Nephron (organoid): Measurements from ENCODE around the gene SCAMP5.

ENCODE experiments used
- H3K27ac Mint-ChIP-seq, 3 experiments: 2 replicates each; pipeline ENCODE4 v1.8.0; 2020; ENCODE audit warnings: mixed read lengths in 3 of 3, mild to moderate bottlenecking in 2 of 3, moderate library complexity in 1 of 3
- H3K27me3 Mint-ChIP-seq: 2 replicates; pipeline ENCODE4 v1.8.0; 2021; ENCODE audit warnings: low read depth, mild to moderate bottlenecking, moderate library complexity, mixed read lengths
- H3K36me3 Mint-ChIP-seq: 2 replicates; pipeline ENCODE4 v1.8.0; 2020; ENCODE audit warnings: low read depth, mixed read lengths
- H3K4me1 Mint-ChIP-seq: 2 replicates; pipeline ENCODE4 v1.8.0; 2020; ENCODE audit warnings: mixed read lengths
- H3K4me3 Mint-ChIP-seq, 3 experiments: 2 replicates each; pipeline ENCODE4 v1.8.0; 2020; ENCODE audit warnings: mild to moderate bottlenecking in 3 of 3, mixed read lengths in 3 of 3, moderate library complexity in 2 of 3
- H3K9me3 Mint-ChIP-seq: 2 replicates; pipeline ENCODE4 v1.8.0; 2020; ENCODE audit warnings: mixed read lengths
- TF ChIP-seq, protein P1 (sequence below), 3 experiments: fragments of 200-600 bp; sonication (generic); IDR thresholded peaks; one replicate each; pipeline ENCODE4 v1.5.0; 2021; ENCODE audit warnings: antibody characterized with exemption in 3 of 3; ENCODE audit not compliant: unreplicated experiment in 3 of 3

Gene SCAMP5

GRCh38 chr15:75063889-75064288 is 68.5 kb downstream of the SCAMP5 start:
- H3K27ac Mint-ChIP-seq: peak overlapping the region; percentile 84 to 92 (median 90)
- peaks cover 14% of the 10 kb centered on the region for H3K36me3 Mint-ChIP-seq

DNA sequence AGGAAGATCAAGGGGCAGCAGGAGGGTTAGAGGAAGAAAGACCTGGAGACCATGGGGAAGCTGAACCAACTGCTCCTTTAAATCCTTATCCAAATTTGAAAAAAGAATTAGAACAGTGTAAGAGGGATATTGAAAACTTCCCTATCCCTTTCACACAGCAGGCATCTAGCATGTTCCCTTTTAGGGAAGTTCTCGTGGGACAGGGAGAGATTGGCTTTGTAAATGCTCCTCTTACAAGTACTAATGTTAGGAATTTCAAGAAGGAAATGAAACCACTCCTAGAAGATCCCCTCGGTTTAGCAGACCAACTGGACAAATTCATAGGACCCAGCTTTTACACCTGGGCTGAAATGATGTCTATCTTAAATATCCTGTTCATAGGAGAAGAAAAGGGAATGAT is 69.5 kb downstream of the SCAMP5 start:
- Mint-ChIP-seq H3K36me3 (peaks cover 19% of the 10 kb centered on the region), H3K4me3 (no peak overlapping the region), H3K27me3 (no peaks in the 10 kb centered on the region), H3K4me1 (peaks cover 42% of the 10 kb centered on the region), H3K9me3 (peaks cover 27% of the 10 kb centered on the region), H3K27ac (peak overlapping the region; percentile 84 to 92 (median 90))
- TF ChIP-seq, protein P1, sequence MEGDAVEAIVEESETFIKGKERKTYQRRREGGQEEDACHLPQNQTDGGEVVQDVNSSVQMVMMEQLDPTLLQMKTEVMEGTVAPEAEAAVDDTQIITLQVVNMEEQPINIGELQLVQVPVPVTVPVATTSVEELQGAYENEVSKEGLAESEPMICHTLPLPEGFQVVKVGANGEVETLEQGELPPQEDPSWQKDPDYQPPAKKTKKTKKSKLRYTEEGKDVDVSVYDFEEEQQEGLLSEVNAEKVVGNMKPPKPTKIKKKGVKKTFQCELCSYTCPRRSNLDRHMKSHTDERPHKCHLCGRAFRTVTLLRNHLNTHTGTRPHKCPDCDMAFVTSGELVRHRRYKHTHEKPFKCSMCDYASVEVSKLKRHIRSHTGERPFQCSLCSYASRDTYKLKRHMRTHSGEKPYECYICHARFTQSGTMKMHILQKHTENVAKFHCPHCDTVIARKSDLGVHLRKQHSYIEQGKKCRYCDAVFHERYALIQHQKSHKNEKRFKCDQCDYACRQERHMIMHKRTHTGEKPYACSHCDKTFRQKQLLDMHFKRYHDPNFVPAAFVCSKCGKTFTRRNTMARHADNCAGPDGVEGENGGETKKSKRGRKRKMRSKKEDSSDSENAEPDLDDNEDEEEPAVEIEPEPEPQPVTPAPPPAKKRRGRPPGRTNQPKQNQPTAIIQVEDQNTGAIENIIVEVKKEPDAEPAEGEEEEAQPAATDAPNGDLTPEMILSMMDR (IDR thresholded peaks at IDR 0.05; ENCODE audit: unreplicated experiment in 3 of 3): no peak

More at GRCh38 chr15:75063889-75064288, 68.5 kb downstream of the SCAMP5 start:
- peaks cover 27% of the 10 kb centered on the region for H3K9me3 Mint-ChIP-seq
- TF ChIP-seq, protein P1 (IDR thresholded peaks at IDR 0.05; ENCODE audit: unreplicated experiment in 3 of 3): no peak
- H3K27me3 Mint-ChIP-seq: no peaks in the 10 kb centered on the region
- peaks cover 42% of the 10 kb centered on the region for H3K4me1 Mint-ChIP-seq
- no peak overlapping the region for H3K4me3 Mint-ChIP-seq

- H3K4me3 Mint-ChIP-seq: peak overlapping the region in 2 of 3 experiments; percentile 2 to 3
Observed at GRCh38 chr15:75065467-75065850, 70.1 kb downstream of the SCAMP5 start.

GRCh38 chr15:75065851-75066509 is 70.6 kb downstream of the SCAMP5 start:
- peaks cover 19% of the 10 kb centered on the region for H3K36me3 Mint-ChIP-seq
- H3K9me3 Mint-ChIP-seq: peaks cover 27% of the 10 kb centered on the region
- H3K4me3 Mint-ChIP-seq: peak overlapping the region in 2 of 3 experiments; percentile 2 to 3
- H3K4me1 Mint-ChIP-seq: peaks cover 42% of the 10 kb centered on the region
- H3K27ac Mint-ChIP-seq: peak overlapping the region; percentile 84 to 92 (median 90)
- no peaks in the 10 kb centered on the region for H3K27me3 Mint-ChIP-seq
- TF ChIP-seq, protein P1 (IDR thresholded peaks at IDR 0.05; ENCODE audit: unreplicated experiment in 3 of 3): no peak

More at GRCh38 chr15:75065467-75065850, 70.1 kb downstream of the SCAMP5 start:
- H3K27me3 Mint-ChIP-seq: no peaks in the 10 kb centered on the region
- peaks cover 42% of the 10 kb centered on the region for H3K4me1 Mint-ChIP-seq
- H3K36me3 Mint-ChIP-seq: peaks cover 19% of the 10 kb centered on the region
- TF ChIP-seq, protein P1 (IDR thresholded peaks at IDR 0.05; ENCODE audit: unreplicated experiment in 3 of 3): no peak
- peak overlapping the region; percentile 84 to 92 (median 90) for H3K27ac Mint-ChIP-seq
- peaks cover 27% of the 10 kb centered on the region for H3K9me3 Mint-ChIP-seq

DNA sequence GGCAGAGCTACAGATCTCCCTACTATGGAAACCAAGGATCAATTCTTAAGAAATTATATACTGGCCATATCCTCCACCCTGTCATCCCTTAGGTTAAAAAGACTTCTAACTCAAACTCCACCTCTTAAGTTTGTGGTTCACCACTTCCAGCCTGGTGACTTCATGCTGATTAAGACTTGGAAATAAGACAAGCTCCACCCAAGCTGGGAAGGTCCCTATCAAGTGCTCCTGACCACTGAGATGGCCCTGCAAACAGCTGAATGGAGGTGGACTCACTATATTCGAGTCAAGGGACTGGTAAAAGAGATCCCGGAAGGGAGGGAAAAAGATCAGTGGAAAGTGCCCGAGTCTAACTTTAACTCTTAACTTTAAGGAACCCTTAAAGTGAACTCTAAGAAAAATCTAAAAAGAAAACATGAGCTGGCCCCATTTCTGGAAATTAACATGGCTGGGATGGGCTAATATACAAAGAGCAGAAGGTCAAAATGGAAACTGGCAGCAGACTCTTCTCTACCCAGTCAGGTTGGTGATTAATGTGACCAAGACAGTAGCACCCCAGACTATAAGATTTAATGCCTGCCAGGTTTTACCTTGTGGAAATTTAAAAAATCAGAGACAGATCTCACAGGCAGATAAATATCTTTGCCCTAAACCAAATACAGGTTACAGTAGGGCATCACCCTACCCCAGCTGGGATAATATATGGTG is 71.9 kb downstream of the SCAMP5 start:
- H3K27me3 Mint-ChIP-seq: no peaks in the 10 kb centered on the region
- TF ChIP-seq, protein P1 (IDR thresholded peaks at IDR 0.05; ENCODE audit: unreplicated experiment in 3 of 3): no peak
- peaks cover 32% of the 10 kb centered on the region for H3K9me3 Mint-ChIP-seq
- H3K4me3 Mint-ChIP-seq: no peak overlapping the region
- peaks cover 42% of the 10 kb centered on the region for H3K4me1 Mint-ChIP-seq
- H3K36me3 Mint-ChIP-seq: peaks cover 19% of the 10 kb centered on the region
- peak overlapping the region in 2 of 3 experiments; percentile 84 to 92 for H3K27ac Mint-ChIP-seq
